HG02884 (cell line): ENCODE data around the gene OXSR1.
"Not testable (repeated sequence)": the region's sequence is repeated elsewhere in the genome, so short reads cannot be mapped to it uniquely, and the experiment has no call there.

Experiments used
- ATAC-seq: cut with Tn5 transposase; IDR thresholded peaks from one replicate; pipeline ENCODE4 v1.9.1; 2021; ENCODE audit warnings: mild to moderate bottlenecking, moderate library complexity; ENCODE audit not compliant: unreplicated experiment

The OXSR1 gene

GRCh38 chr3:38163841-38164642 lies 1.3 kb upstream of the OXSR1 start:
- ATAC-seq: no peak

GRCh38 chr3:38164643-38164951 lies 740 bp upstream of the OXSR1 start:
- peak; percentile 10 for ATAC-seq

GRCh38 chr3:38165722-38166387 lies 518 bp downstream of the OXSR1 start:
- ATAC-seq: no peak

- ATAC-seq: no peak
Observed at GRCh38 chr3:38167591-38167990, 2.3 kb downstream of the OXSR1 start.

- ATAC-seq: no peak
Observed at GRCh38 chr3:38168151-38169026, 3.1 kb downstream of the OXSR1 start.

- no peak for ATAC-seq
Observed at GRCh38 chr3:38169027-38169317, 3.6 kb downstream of the OXSR1 start.

GRCh38 chr3:38170722-38171121 lies 5.4 kb downstream of the OXSR1 start:
- ATAC-seq: no peak

GRCh38 chr3:38171622-38172021 lies 6.3 kb downstream of the OXSR1 start:
- ATAC-seq: no peak

GRCh38 chr3:38173834-38174418 lies 8.6 kb downstream of the OXSR1 start:
- ATAC-seq: no peak

- no peak for ATAC-seq
Observed at GRCh38 chr3:38177181-38177580, 11.8 kb downstream of the OXSR1 start.

GRCh38 chr3:38186781-38187180 lies 21.4 kb downstream of the OXSR1 start:
- ATAC-seq: no peak

- ATAC-seq: no peak
Observed at GRCh38 chr3:38190481-38190881, 25.1 kb downstream of the OXSR1 start.

- ATAC-seq: not testable (repeated sequence)
Observed at GRCh38 chr3:38202931-38203330, 37.6 kb downstream of the OXSR1 start.

- ATAC-seq: no peak
Observed at GRCh38 chr3:38203690-38204089, 38.4 kb downstream of the OXSR1 start.

- no peak for ATAC-seq
Observed at GRCh38 chr3:38204599-38205471, 39.5 kb downstream of the OXSR1 start.

GRCh38 chr3:38205472-38205805 lies 40.1 kb downstream of the OXSR1 start:
- no peak for ATAC-seq

GRCh38 chr3:38207254-38208003 lies 42.1 kb downstream of the OXSR1 start:
- ATAC-seq: no peak

GRCh38 chr3:38210141-38210757 lies 44.9 kb downstream of the OXSR1 start:
- ATAC-seq: peak; percentile 80

- no peak for ATAC-seq
Observed at GRCh38 chr3:38212141-38212540, 46.8 kb downstream of the OXSR1 start.
